GM19099 (cell line): ENCODE data around the gene POLR1C.

Source experiments
- POLR2A ChIP-seq: IDR thresholded peaks from 3 replicates; pipeline ENCODE4 v1.6.1; 2011; ENCODE audit warnings: low read depth; ENCODE audit not compliant: insufficient read length; ENCODE audit errors: extremely low read depth

The POLR1C gene

DNA sequence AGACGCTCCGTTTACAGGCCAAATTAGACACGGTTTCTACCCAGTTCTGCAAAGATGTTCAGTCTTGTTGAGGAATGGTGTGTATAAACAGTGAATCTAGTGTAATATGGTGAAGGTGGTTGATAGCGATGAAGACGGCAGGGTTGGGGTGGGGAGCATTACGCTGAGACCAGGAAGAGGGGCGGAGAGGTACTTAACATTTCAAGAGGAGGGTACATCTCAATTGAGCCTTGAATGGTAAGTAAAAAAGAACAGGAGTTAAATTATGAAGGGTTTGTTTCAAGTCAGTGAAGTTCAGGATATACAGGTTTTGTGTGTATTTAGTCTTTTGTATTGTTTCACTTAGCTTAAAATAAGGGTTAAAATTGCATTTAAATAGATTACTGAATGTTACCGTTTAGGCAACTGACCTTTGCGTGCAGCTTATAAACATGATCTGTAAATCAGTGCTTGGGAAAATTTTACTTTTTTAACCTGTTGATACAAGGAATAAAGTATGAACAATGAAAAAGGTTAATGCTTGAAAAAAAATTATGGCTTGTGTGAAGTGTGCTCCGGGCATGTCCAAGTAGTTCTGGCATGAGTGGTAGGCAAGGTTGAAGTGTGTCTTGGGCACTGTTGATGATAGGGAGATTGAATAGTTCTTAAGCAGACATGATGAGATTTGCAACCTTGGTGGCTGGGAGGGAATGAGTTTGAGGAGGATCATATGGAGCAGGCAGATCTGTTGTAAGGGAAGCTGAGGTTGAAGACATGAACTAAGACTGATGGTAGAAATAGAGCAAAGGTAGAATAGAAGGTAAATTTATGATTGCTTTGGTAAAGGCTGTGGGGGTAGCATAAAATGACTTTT lies 842 bp downstream of the POLR1C start:
- no peak for TF ChIP-seq POLR2A

DNA sequence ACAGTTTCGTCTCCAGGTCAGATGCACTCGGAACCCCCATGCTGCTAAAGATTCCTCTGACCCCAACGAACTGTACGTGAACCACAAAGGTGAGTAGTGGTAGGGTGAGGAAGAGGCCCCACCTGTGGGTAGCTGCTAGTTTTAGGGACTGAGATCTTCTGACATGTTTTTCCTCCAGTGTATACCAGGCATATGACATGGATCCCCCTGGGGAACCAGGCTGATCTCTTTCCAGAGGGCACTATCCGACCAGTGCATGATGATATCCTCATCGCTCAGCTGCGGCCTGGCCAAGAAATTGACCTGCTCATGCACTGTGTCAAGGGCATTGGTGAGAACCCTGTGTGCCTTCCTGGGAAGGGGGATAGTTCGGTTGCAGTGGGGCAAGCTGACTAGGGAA lies 3.2 kb downstream of the POLR1C start:
- TF ChIP-seq POLR2A: no peak

DNA sequence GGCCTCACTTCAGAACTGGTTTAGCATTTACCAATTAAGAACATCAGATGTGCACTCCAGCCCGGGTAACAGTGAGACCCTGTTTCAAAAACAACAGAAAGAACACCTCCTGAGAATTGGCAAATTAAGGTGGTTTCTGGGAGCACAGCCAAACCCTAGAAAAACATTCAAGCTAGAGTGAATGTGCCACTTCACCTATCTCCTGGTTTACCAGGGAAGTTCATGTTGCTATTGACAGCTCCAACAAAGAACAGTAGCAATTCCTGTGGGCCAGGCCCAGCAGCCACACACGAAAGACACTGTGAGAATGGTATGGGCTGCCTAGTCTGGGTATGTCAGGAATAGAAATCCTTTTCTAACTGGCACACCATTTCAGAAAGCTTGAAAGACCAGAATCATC lies 4.9 kb downstream of the POLR1C start:
- no peak for TF ChIP-seq POLR2A

DNA sequence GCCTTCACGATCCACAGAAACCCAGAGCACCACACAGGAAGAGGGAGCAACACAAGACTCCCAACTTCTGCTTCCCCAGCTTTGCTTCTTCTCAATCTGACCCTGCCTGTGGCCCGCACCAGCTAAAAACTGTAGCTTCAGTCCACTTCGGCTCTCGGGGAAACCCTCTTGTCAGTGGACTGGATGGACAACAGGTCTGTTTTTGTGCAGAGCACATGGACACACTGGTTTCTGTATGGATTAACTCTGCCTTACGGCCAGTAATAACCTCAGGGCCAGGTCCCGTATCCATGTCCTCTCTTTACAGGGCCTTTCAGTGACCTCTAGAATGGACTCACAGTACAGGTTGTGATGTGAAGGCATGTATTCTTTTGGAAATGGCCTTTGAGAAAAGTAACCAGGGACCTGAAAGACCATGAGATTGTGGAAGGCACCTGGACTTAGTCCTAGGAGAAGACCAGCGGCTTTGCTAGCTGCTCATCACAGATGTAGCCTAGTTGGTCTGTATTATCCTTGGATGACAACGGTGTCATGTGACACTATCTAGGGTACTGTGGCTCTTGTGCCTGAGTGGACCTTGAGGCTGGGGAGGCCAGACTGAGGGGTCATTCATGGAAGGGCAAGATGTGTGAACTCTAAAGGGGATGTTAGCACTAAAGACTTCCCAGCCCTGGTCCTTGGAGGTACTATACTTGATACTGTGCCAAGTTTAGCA lies 5.8 kb downstream of the POLR1C start:
- TF ChIP-seq POLR2A: no peak

DNA sequence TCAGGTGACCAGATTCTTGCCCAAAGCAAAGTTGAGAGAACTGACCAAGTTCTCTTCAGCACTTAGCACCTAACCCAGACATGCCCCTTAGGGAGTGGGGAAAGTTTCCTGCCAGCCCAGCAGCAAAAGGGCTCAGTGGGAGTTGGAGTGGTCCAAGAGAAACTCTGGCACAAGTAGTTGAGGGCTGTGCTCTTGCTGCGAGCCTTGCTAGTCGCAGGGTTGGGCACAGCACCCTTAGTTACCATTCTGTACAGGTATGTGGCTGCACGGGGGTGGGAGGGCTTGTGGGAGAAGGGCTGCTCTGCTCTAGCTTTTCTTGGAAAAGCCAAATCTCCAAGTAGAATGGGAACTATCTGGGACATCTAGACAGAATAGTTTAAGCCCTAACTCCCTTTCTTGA lies 6.4 kb downstream of the POLR1C start:
- TF ChIP-seq POLR2A: no peak

DNA sequence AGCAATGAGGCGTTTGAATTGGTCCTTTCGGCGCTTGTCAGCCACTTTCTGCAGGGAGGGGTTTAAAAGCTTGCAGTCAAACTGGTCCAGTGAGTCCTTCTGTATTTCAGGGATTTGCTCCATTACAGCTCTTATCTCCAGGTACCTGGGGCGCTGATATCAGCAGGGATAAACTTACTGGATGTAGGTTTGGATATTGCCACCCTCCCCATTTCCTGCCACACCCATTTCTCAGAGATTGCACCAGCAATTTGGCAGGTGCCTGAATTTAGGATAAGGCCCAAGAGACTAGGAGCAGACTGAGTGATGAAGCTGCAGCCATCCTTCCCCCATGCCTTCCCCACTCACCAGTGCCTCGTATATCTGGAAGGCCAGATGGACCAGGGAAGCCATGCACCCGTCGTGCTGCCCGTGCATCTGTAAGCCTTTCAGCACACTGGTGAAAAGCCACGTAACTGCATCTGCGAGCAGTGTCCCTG lies 7.6 kb downstream of the POLR1C start:
- TF ChIP-seq POLR2A: peak; percentile 20

DNA sequence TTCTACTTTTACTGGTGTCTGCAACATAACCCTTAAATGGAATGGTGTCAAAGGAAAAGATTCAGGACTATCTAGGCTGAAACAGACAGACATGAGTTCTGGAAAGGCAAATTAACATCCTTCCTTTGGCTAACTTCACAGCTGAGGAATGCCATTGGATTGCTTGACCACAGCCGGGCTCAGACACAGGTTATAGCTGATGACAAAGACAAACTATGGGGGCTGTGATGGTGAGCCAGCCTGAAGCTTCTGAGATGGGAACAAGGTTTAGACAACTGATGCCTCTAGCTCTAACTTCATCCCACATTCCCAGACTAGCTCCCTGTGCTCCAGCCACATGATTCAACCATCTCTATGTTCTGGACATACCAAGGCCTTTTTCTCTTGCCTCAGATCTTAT lies 15.3 kb downstream of the POLR1C start:
- no peak for TF ChIP-seq POLR2A

DNA sequence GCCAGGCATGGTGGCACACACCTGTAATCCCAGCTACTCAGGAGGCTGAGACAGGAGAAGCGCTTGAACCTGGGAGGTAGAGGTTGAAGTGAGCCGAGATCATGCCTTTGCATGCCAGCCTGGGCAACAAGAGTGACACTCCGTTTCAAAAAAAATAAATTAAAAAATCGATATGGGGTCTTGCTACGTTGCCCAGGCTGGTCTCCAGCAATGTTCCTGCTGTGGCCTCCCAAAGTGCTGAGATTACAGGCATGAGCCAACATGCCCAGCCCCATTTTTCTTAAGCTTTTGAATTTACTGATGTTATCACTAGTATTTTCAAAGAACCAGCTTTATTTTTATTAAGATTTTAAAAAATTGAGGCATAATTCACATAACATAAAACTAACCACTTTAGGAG lies 23.6 kb downstream of the POLR1C start:
- TF ChIP-seq POLR2A: no peak

DNA sequence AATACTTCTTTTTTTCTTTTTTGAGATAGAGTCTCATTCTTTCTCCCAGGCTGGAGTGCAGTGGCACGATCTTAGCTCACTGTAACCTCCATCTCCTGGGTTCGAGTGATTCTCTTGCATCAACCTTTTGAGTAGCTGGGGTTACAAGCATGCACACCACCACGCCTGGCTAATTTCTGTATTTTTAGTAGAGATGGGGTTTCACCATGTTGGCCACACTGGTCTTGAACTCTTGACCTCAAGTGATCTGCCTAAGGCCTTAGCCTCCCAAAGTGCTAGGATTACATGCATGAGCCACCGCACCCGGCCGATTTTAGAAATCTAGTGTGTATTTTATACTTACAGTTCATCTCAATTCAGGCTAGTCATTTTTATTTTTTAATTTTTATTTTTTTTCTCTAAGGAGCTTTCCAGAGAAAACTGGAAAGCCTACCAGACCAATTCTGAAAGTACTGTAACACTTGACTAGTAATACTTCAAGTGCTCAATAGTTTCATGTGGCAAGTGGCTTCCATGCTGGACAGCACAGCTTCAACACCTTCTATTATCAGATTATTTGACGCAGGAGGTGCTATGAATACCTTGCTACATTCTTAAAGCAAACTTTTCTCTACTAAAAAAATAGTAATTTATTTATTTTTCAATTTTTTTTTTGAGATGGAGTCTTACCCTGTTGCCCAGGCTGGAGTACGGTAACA lies 25.0 kb downstream of the POLR1C start:
- TF ChIP-seq POLR2A: no peak

DNA sequence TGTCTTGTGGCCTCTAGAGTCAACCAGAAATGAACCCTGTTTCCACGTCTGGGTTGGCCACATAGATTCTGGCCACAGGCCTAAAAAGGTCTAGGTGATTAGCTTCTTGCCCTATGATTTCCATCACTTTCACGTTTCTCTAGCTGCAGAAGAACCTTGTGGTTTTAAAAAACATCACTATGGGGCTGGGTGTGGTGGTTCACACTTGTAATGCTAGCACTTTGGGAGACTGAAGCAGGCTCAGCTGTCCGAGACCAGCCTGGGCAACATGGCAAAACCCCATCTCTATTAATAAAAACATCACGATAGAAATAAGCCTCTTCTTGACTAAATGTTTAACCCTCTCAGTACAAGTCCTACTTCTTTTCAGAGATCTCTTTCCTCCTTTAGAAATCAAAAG lies 27.6 kb downstream of the POLR1C start:
- no peak for TF ChIP-seq POLR2A

DNA sequence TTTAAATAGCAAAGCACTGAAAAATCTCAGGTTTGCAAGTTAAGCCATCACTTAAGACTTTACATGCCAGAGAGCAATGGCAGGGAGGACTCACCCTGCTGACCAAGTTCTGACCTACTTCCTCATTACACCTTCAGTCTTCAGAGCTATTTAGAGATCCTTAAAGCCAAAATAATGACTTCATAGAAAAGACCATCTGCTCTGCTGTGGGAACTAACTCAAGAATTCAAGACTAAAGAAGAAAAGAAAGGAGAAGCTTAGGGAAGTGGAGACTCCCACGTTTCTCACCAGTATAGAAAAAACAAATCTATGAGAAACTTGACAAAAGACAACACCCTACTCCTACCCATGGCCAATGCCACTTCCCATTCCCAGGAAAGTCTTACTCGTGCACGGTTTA lies 30.3 kb downstream of the POLR1C start:
- TF ChIP-seq POLR2A: no peak

DNA sequence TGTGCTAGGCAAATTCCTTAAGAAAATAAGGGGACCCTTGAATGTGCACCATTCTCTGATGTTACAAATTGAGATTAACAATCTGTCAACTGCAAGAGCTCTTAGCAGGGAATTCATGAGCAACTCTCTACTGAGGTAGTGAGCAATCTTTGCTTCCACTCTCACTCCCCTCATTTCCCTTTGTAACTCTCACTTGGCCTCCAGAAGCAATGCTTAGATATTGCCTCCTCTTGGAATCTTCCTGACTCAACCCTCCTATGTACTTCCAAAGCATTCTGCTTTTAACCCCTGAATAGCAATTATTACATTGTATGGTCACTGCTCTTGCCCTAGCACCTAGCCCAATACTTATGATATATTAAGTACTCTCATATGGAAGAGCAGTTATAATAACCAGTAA lies 42.4 kb downstream of the POLR1C start:
- TF ChIP-seq POLR2A: no peak

DNA sequence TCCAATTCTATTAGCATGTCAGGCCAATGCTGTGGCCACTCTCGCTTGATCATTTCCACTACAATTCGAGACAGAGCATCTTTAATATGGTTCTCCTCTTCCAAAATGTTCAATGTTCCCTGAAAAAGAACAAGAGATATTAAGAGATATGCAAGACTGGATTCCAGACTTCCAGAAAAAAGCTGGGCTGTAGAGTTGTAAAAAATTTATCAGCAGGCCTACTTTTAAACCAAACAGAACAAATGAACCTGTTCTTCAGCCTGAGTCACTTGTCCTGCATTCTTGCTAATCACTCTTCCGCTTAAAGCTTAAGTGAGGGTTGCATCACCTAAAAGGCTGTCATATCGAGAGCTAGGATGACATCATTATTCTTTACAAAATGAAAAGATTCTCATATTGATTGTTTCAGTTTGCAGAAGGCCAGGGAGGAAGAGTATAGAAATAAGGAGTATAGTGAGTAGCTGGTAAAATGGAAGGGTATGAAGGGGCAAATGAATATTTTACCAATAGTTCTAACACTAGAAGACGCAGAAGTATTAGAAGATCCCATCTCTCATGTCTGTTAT lies 54.1 kb downstream of the POLR1C start:
- no peak for TF ChIP-seq POLR2A
